GM12892 (cell line): Measurements from ENCODE around the gene GPR42.

Source experiments
- DNase-seq: peaks from one replicate; pipeline ENCODE4 v3.0.0; 2011; ENCODE audit not compliant: insufficient read length
- FAIRE-seq: peaks from 2 replicates; lab custom pipeline; 2011; peaks lifted over from hg19 to GRCh38; lab: Jason Lieb, UNC
- POLR2A ChIP-seq: IDR thresholded peaks from 2 replicates; pipeline ENCODE4 v1.6.1; 2011; ENCODE audit warnings: low read depth, low read length, control low read depth
- POLR2AphosphoS5 ChIP-seq: IDR thresholded peaks from 2 replicates; pipeline ENCODE4 v1.6.1; 2011; ENCODE audit warnings: low read depth, low read length, control low read depth
- TAF1 ChIP-seq: IDR thresholded peaks from 2 replicates; pipeline ENCODE4 v1.6.1; 2011; ENCODE audit warnings: low read depth, mild to moderate bottlenecking, control low read depth, low read length, borderline replicate concordance

Gene GPR42

DNA sequence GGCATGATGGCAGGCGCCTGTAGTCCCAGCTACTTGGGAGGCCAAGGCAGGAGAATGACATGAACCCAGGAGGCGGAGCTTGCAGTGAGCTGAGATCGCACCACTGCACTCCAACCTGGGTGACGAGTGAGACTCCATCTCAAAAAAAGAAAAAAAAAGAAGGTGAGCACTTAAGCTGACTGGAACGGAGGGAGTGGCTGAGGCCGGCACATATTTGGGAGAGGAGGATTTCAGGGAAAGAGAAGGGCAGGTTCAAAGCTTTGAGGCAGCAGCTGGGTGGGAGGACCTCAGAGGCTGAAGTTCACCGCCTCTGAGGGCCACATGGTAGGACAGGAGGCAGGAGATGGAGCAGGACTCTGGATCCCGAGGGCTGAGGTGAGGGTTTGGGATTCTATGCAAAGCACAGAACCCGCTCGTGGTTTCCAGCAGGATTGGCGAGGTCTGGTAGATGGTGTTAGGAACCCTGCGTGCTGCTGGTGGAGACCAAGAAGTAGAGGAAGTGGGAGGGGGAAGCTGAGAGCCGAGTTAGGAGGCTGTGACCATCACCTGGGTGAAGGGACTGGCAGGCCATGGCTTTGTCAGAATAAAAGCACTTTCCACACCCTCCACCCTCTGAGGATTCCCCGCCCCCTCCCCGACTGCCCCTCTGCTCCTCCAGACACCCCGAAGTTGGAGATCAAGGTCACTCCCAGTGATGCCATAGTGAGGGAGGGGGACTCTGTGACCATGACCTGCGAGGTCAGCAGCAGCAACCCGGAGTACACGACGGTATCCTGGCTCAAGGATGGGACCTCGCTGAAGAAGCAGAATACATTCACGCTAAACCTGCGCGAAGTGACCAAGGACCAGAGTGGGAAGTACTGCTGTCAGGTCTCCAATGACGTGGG, 33.5 kb upstream of the GPR42 start:
- TF ChIP-seq POLR2AphosphoS5 = peak; percentile 54
- no peak for TF ChIP-seq TAF1
- TF ChIP-seq POLR2A = 0 out of 2 replicates have a peak, but pooled peaks have one; percentile 16
- FAIRE-seq (peak; percentile 73), DNase-seq (no peak)

- TF ChIP-seq POLR2AphosphoS5 = no peak
- no peak for TF ChIP-seq TAF1
- TF ChIP-seq POLR2A = no peak
- DNase-seq (no peak), FAIRE-seq (no peak)
Measured at GRCh38 chr19:35337984-35338296, 32.9 kb upstream of the GPR42 start.

DNA sequence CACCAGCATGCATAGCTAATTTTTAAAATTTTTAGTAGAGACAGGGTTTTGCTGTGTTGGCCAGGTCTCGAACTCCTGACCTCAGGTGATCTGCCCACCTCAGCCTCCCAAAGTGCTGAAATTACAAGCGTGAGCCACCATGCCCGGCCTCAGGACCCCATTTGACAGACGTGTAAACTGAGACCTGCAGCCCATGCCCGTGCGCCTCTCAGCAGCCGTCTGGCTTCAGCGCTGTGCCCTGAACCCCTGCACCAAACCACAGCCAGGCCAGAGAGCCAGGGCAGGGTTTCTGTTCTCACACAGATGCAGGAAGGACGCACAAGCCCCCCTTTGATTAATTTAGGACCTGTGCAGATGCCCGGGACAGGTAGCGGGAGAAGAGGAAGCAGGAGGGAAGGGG, 30.4 kb upstream of the GPR42 start:
- FAIRE-seq = no peak
- TF ChIP-seq POLR2AphosphoS5 (0 out of 2 replicates have a peak, but pooled peaks have one; percentile 5), POLR2A (no peak)

GRCh38 chr19:35341006-35341405, 29.9 kb upstream of the GPR42 start:
- TF ChIP-seq POLR2A (no peak), POLR2AphosphoS5 (no peak), TAF1 (no peak)
- DNase-seq = no peak
- no peak for FAIRE-seq

More for the DNA sequence above, 30.4 kb upstream of the GPR42 start:
- no peak for DNase-seq

DNA sequence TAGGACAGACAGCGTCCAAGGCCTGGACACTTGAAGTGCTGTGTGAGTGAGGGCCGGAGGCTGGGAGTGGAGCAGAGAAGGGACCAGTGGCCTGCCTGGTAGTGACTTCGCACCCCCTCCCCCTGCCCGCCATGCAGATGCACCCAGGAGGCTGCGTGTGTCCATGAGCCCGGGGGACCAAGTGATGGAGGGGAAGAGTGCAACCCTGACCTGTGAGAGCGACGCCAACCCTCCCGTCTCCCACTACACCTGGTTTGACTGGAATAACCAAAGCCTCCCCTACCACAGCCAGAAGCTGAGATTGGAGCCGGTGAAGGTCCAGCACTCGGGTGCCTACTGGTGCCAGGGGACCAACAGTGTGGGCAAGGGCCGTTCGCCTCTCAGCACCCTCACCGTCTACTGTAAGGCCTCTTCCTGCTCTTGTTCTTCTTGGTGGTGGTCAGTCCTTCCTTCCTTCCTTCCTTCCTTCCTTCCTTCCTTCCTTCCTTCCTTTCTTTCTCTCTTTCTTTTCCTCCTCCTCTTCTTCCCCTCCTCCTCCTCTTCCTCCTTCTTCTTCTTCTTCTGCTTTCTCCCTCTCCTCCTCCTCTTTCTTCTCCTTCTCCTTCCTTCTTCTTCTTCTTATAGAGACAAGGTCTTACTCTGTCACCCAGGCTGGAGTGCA, 29.2 kb upstream of the GPR42 start:
- TF ChIP-seq POLR2AphosphoS5 = 0 out of 2 replicates have a peak, but pooled peaks have one; percentile 16
- no peak for TF ChIP-seq TAF1
- TF ChIP-seq POLR2A = peak; percentile 39; the same call in 1 of the 2 replicates
- FAIRE-seq (no peak), DNase-seq (no peak)

- FAIRE-seq = no peak
- DNase-seq = no peak
- TF ChIP-seq POLR2AphosphoS5 = 0 out of 2 replicates have a peak, but pooled peaks have one; percentile 21
- TF ChIP-seq POLR2A = no peak
- TF ChIP-seq TAF1 = no peak
Measured at GRCh38 chr19:35342430-35342829, 28.4 kb upstream of the GPR42 start.

- FAIRE-seq = no peak
- no peak for DNase-seq
- TF ChIP-seq POLR2A (no peak; the same call in 1 of the 2 replicates), POLR2AphosphoS5 (peak; percentile 65)
Measured at GRCh38 chr19:35344511-35345031, 26.3 kb upstream of the GPR42 start.

GRCh38 chr19:35345671-35346111, 25.2 kb upstream of the GPR42 start:
- no peak for DNase-seq
- TF ChIP-seq POLR2A (peak; percentile 66), TAF1 (no peak)

DNA sequence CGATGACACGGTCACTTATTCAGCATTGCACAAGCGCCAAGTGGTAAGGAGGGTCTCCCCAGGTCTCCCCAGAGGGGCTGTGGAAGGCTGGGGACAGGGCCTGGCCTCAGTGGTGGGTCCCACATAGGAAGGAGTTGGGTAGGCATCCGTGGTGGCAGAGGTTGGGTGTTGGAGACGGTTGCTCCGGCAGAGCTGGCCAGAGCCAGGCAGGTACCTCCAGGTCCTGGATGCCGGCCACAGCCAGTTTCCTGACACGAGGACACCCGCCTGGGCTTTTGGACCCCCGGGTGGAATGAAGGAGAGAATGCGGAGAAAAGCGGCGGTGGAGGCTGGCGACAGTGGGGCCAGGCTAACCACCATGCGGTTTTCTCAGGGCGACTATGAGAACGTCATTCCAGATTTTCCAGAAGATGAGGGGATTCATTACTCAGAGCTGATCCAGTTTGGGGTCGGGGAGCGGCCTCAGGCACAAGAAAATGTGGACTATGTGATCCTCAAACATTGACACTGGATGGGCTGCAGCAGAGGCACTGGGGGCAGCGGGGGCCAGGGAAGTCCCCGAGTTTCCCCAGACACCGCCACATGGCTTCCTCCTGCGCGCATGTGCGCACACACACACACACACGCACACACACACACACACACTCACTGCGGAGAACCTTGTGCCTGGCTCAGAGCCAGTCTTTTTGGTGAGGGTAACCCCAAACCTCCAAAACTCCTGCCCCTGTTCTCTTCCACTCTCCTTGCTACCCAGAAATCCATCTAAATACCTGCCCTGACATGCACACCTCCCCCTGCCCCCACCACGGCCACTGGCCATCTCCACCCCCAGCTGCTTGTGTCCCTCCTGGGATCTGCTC, 24.4 kb upstream of the GPR42 start:
- peak; percentile 68; the same call in 1 of the 2 replicates for TF ChIP-seq POLR2A
- no peak for TF ChIP-seq TAF1
- peak; percentile 70 for TF ChIP-seq POLR2AphosphoS5
- FAIRE-seq = no peak
- DNase-seq = peak; percentile 75

More at GRCh38 chr19:35345671-35346111, 25.2 kb upstream of the GPR42 start:
- FAIRE-seq = peak; percentile 44

DNA sequence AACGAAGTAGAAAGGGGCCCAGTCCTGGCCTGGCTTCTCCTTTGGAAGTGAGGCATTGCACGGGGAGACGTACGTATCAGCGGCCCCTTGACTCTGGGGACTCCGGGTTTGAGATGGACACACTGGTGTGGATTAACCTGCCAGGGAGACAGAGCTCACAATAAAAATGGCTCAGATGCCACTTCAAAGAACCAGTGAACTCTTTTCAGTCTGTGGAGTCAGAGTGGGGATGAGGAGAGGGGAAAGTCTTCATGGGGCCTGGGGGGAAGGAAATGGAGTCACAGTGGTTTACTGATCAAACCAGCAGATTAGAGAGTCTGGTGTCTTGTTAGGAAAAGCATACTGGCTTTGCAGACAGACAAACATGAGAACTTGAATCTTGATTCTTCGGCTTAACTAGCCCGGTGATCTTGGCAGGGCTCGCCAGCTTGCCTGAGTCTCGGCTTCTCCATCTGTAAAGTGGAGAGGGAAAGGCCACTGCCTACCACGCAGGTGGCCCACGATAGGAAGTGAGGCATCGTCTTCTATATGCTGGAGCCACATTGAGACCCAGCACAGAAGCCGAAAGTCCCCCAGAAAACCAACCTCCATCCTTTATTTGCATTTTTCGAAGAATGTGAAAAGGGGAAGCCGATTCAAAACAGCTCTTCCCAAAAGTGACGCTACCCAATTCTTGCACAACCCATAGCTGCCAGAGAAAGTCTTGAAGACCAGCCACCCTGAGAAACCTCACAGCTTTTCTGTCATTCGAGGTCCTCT, 23.5 kb upstream of the GPR42 start, which contains the start of gene FFAR1:
Gene FFAR1, plus strand, starts transcription at position 732 of the 759 bp plus-strand sequence. CDS start 3,650 bp downstream, outside the sequence.
- TF ChIP-seq POLR2A (peak; percentile 63; the same call in 1 of the 2 replicates), POLR2AphosphoS5 (peak; percentile 78), TAF1 (no peak)
- FAIRE-seq (peak; percentile 94), DNase-seq (peak; percentile 64)
